Iris pigment epithelial cell (primary cell): ENCODE results near the gene UBE3A.
"Not testable (repeated sequence)": the region's sequence is repeated elsewhere in the genome, so short reads cannot be mapped to it uniquely, and the experiment has no call there.

Experiments used
- DNase-seq: peaks from one replicate; pipeline ENCODE4 v3.0.0-alpha.2; 2011; ENCODE audit warnings: low read depth

Gene UBE3A

DNA sequence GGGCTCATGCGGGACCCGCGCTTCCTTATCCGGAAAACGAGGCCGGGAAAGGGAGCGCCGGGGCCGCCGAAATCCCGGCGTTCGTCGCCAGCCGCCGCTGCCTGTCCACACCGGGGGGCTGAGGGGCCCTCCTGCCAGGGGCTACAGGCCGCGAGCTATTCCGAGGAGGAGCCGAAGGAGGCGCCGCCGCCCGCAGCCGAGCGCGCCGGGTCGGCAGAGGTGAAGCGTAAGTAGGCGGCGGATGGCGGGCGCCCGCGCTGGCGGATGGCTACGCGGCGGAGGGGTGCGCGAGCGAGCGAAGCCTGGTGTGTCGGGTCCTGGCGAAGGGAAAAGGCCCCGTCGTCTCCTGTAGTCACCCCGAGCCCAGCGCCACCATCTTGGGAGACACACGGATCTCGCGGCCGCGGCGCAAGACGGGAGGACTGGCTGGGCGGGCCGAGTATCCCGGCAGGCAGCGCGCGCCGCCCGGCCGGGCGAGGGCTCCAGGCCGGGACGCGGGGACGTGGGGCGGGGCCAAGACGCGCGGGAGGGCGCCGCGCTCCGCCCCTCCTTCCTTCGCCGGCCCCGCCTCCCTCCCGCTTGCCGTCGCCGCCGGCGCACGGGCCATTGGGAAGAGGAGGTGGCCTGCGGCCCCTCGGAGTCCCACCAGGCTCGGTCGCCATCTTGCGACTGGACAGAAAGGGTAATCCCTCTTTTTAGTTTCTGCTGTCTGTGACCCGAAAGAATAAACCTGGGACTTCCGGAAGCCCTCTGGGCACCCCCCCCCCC lies at the start of gene UBE3A:
Gene UBE3A, minus strand, starts transcription at position 424 of the 768 bp plus-strand sequence. CDS start 29,917 bp downstream, outside the sequence.
- DNase-seq, result peak; percentile 93

DNA sequence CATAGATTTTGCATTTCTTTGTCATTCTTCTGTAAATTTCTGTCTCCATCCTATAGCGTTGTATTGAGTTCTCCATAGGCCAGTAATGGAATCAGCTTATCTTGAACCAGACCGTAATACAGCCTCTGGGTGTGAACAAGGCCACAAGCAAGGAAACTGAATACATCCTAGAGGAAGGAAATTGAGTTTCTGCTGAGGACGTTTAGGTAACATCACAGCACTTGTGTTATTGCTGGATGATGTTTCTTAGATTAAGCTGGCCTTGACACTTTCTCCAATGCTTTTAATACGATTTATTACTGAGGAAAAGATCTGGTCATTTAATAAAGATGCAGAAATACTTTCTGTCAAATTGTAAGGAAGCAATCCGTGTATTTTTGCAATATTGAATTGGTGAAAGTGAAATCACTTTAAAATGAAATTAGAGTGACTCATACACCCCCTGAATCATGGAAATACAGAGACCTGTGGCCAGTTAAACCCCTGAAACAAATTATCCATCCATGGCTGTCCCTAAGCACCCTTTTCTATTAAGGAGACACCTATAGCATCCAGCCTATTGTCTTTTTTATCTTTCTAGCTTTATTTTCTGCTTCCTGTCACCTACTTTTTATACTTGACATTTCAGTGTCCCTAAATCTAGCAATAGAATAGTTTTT lies 48.5 kb upstream of the UBE3A start:
- no peak for DNase-seq

DNA sequence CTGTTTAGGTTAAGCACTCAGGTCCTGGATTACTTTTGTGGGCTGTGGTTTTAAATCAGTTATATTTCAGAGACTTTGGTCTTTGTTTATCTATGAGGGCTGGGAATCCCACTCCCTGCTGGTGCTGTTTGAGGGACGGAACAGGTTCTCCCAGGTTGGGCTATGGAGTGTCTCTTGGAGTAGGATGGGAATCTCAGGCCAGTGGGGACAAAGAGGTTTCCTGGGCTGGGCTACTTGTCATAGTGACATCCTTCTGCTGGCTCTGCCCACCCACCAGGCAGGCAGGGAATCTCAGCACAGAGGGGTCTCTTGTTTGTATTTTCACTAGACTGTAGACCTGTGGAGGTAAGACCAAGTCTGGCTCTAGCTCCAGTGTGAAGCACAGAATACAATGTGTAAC lies 47.2 kb upstream of the UBE3A start:
- no peak for DNase-seq

DNA sequence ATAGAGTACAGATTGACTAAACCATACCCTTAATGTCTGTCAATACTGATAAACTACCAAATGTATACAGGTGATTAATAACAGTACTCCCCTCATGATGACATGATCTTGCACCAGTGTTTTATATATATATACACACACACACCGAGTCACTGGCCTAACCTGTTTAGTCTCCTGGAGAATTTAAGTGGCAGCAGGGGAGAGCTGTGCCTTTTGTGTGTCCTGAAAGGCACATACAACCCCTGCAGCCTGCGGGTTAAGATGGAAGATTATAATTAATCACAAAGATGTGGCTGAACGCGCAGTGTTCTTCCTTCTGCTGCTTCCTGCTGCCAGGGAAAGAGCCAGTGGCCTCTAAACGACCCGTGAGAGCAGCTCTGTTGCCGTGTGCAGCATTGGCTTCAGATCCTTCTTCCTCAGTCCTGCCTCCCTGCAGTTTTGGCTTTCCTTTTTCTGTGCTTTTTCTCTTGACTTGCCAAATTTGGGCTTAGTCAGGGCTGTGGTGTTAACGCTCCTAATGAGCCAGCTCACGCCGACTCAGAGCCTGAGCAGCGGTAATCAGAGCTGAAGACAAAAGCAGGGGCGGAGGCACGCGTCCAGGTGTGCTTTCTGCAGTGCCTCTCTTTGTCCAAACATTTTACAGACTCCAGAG lies 42.5 kb upstream of the UBE3A start:
- DNase-seq, result no peak

DNA sequence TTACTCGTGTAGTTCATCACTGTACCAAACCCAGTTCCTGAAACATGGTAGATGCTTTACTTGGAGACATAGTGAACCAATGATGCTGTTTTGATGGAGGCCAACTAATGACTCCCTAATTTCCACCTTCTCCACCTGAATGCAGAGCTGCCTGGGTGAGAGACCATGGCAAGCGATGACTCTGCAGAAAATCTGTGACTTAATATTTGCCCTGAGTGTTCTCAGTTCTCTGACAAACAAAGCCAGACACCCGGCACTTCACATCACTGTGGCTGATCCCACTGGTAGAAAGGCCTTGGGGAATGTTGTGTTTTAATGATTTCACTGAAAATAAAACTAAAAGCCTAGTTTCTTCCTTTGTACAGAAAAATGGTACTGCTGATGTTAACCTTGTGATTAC lies 39.5 kb upstream of the UBE3A start:
- DNase-seq, result no peak

DNA sequence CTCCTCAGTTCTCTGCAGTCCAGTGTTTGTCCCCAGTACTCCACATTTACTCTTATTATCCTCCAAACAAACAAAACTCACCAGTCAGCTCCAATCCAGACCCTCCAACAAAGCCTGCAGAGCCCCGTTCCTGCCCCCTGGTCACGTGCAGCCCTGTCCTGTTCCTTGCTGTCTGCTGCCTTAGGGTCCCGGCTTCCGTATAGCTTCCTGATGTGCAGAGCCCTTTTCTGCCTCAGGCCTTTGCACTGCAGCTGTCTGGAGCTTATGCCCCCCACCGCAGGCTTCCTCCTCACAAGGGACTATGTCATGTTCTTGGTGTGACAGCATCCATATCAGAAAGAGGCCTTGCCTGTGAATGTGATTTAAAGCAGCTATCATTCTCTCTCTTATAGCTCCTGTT lies 39.0 kb upstream of the UBE3A start:
- no peak for DNase-seq

DNA sequence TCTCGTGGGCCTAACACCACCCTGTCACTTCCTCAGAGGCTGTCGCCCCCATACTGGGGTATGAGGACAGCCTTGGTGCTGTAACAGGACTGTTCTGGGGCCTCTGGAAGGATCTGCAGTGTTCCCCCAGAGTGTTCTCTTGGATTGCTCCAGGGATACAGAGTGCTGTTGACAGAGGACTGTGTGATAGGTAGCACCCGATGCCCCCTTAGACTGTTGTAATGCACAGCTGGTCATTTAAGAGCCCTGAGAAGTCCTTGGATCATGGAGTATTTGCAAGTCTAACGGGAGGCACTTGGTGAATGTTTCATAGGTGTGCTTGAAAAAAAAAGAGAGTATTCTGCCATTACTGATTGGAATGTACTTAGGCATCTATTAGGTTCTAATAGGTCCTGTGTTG lies 35.4 kb upstream of the UBE3A start:
- no peak for DNase-seq

DNA sequence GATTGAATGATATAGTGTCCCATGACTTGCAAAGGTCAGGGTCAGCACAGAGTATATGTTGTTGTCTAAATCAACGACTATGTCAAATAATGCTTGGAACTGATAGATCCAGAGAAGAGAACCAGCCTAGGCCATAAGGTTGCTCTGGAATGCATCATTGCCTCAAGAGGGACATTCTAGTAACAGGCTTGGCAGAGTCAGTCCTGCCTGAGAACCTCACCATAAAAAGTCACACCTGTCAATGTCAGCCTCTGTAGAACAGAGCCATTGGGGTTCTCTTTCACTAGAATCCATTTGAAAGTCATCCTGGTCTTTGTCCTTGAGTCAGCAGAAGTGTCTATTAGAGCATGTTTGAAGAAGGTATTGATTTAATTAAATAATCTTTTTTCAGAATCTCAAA lies 31.4 kb upstream of the UBE3A start:
- no peak for DNase-seq

DNA sequence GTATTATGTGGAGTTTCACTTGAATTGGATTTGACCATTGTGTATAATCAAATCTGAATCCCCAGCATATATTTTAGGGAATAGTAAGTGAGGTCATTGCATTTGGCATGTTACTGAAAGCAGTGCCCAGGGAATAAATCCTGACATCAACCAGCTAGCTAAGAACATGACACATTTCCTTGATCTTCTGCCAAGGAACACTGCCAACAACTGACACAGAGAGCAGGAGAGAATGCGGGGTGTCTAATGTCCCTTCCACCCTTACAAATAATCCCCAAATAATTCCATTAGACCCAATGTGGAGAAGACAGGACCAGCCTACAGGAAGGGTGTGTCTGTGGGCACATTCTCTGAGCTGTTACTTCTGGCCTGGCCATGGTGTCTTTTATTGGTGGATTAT lies 30.6 kb upstream of the UBE3A start:
- peak; percentile 16 for DNase-seq

DNA sequence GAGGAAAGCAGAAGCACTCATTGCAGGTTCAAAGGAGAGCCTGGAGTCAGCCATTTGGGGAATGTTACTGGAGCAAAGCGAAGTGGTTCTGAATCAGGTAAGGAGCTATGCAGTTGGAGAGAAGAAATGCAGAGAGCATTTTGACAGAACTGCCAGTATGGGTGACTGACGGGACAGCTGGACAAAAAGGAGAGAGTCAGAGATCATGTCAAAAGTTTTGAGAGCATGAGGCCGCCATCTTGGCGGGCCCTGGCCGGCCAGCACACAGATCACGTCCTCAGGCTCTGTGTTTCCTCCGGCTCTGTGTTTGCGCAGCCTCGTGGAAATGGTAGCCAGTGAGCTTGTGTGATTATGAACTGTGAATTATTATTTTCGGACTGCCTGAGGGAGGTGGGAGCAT lies 29.8 kb upstream of the UBE3A start:
- DNase-seq, result no peak

DNA sequence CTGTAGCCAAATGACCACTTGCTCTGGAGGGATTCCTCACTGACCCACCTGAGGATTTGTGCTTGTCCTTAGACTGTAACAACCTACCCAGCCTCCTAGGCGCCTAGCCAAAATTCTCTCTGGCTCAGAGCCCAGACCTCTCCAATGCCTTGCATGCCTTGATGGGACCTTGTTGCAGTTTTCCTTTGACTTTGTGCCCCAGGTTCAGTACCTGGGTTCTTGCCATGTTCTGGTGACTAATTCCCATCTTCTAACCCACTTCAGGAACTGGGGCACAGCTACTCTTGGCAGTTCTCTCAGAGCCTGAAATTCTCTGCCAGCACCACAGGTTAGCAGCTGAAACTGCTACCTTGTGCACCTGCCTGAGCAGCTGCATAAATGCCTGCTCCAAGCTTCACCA lies 27.0 kb upstream of the UBE3A start:
- no peak for DNase-seq

DNA sequence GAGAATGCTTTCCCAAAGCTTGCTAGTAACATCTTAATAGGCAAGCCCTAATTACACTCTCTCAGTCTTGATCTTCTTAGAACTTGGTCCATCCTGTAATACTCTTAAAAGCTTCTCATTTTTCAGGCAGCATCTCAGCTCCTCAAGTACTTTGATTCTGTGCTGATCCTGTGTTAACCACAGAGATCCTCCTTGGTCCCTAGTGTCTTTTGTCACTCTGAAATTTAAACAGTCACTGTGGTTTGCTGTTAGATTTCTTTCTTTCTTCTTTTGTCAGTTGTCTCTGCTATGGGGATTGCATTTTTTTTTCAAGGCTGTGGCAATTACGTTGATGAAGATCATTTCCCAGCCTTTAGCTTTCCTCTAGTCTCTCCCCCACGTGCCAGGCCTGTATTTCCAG lies 26.0 kb upstream of the UBE3A start:
- DNase-seq, result no peak

DNA sequence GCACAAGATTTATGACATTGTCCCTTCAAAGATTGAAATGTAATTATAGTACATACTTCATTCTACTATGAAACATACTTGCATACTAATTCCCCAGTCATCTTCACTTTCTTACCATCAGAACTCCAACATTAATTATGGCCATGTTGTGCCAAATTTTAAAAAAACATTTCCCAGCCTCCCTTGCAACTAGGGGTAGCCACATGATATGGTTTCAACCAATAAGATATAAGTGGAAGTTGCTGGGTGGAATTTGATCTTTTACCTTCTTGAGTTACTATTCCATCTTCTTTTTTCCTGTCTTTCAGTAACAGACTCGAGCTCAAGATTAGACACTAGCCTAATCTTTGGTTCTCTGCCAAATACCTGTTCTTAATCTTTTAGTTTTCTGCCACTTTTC lies 25.6 kb upstream of the UBE3A start:
- DNase-seq, result no peak

DNA sequence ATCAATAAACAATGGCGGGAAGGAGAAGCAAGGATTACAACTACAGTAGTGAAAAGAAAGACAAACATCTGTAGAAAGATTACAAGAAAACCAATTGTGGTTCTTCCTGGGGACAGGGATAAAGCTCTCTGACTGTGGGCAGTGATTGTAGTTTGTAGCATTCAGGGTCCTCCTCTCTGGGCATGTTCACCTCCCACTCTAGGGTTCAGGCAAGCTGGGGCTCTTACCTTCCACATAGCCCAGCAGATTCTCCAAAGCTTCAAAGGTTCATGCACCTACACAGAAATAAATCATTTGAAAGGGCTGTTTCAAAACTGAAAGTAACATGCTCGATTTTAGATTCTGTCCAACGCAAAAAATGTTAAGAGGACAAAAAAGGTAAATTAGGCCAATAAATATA lies 17.4 kb upstream of the UBE3A start:
- DNase-seq, result no peak

DNA sequence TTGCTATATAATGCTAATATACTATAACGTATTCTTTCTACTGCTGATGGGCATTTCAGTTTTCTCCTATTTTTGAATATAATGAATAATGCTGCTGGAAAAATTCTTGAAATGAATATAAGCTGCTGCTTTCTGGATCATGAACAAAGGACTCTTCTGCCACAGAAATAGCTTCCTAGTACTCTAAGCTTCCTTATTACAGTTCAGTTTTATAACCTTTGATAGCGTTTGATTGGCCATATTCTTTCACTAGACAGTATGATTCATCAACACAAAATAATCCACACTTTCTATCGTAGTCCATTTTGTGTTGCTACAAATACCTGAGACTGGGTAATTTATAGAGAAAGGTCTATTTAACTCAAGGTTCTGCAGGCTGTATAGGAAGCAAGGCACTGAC lies 16.4 kb upstream of the UBE3A start:
- DNase-seq, result no peak

DNA sequence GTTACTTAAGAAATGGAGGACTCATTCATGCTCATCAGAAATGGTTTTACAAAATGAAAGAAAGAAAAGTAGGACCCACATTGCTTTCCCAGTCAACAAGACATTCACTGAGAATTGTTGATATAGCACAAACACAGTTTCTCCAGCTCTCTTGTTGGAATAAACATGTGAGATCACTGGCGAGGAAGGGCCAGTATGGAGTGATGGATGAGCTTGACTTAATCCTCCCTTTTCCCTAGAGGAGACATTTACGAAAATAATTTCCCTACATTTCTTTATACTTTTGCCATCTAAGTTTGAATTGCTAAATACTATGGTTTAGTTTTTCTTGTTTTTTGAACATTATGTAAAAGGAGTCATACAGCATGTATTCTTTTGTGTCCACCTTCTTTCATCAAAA lies 15.9 kb upstream of the UBE3A start:
- DNase-seq, result no peak

DNA sequence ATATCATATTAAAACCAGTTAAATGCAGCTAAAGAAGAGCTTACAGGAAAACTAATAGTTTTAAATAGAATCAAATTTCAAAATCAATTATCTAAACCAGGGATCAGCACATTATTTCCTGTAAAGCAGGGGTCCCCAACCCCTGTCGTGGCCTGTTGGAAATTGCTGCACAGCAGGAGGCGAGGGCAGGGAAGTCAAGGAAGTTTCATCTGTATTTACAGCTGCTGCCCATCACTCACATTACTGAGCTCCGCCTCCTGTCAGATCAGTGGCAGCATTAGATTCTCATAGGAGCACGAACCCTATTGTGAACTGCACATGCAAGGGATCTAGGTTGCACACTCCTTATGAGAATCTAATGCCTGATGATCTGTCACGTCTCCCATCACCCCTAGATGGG lies 14.4 kb upstream of the UBE3A start:
- not testable (repeated sequence) for DNase-seq

DNA sequence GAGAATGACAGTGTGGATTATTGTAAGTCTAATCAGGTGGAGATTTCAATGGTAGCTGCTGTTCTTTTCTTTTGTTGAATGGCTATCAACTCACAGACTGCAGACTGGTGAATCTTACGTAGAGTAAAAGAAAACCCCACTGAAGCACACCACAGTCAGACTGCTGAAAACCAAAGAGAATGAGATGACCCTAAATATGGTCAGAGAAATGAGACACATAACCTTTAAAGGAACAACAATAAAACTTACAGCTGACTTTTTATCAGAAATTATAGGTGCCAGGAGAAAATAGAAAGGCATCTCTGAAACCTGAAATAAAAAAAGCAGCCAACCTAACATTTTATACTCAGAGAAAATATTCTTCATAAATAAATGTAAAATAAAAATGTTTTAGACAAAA lies 12.7 kb upstream of the UBE3A start:
- DNase-seq, result no peak

DNA sequence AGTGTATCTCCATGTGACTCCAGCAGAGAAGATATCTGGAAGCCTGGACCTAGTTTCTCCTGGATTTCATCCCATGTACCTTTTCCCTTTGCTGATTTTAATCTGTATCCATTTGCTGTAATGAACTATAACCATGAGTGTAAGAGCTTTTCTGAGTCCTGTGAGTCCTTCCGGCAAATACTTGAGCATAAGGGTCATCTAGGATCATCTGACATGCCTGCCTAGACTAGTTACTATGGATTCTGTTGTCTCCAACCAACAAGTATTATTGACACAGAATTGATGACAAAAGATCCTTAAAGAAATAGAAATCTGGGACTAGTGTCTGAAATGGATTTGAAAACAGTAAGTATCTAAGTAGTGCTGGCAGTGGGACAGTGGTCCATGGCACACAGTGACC lies 11.3 kb upstream of the UBE3A start:
- DNase-seq, result no peak

DNA sequence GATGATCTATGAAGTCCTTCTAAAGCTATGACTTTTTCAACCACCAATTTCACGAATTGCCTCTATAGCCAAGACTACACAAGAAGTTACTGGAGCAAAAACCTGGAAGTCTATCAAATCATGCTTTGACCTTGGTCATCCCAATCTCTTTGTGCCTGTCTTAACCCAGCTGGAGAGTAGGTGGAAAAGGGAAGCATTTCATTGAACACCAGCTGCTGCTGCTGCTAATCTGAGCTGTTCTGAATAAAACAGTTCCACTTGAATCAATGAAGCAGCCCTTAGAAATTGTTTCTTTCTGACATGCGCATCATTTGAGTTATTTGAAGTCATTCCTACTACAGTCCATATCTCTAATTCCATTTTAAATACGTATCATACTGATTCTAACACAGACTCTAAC lies 7.3 kb upstream of the UBE3A start:
- no peak for DNase-seq

DNA sequence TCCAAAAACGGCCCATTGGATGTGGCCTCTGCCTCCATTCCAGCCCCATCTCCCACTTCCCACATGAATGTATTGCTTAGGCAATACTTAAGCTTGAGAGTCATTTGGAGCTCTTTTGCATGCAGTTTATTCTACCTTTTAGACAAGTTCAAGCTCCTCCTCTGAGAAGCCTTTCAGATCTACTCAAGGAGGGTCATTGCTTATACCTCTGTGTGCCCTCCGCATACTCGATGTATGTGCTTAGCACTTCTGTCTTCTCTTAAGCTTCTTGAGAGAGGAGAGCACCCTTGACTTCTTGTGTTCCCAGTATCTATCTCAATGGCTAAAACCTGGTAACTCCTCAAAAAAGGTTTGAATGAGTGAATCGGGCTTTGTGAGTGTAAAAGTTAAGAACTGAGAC lies 6.6 kb upstream of the UBE3A start:
- no peak for DNase-seq

DNA sequence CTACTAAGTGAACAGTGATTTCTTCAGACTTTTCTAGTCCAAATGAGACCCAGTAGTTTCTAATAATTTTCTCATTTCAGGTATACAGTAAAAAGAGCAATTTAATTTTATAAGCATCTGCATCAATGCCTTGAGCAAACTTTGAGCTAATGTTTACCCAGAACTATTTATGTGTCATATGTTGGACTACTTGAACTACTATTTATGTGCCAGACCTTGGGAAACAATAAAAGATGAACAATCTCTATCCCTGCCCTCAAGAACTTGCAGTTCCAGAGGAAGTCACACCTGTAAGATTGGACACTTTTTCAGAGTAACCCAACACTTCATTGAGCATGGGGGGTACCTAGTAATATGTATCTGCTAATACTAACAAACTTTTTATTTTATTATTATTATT lies 2.3 kb upstream of the UBE3A start:
- no peak for DNase-seq

DNA sequence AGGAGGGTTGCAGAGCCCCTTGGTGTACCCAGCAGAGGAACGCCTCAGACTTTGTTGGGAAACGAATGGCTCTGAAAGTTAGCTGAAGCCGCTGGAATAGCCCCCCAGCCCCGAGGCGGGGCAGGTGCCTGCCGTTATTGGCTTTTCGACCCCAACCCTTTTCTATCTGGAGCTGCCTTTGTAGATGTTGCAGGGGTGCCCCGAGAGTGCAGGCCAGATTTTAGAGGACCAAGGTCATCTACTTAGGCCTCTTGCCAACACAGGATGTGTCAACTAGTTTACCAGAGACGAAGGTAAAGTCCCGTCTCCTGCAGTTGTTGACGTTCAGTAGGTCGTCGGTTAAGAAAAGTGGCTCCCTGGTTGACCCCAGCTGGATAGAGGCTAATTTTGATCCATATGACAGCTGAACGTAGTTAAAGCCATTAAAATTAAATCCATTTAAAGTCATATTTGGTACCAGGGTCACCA lies 579 bp upstream of the UBE3A start:
- DNase-seq, result peak; percentile 23
